ENCODE data around the gene CNTNAP2.
A peak's percentile ranks its signal among the peaks of the same experiment; 100 is the strongest.

CNTNAP2 gene

GRCh38 chr7:147170341-147171012 lies 1053.9 kb downstream of the CNTNAP2 start:
- DNase-seq: no peak

- no peak for DNase-seq
These were observed 1054.4 kb downstream of the CNTNAP2 start for GRCh38 chr7:147171013-147171391.

- DNase-seq: no peak
These were observed 1057.3 kb downstream of the CNTNAP2 start for GRCh38 chr7:147173883-147174282.

- no peak for DNase-seq
These were observed 1066.3 kb downstream of the CNTNAP2 start for GRCh38 chr7:147182874-147183273.

GRCh38 chr7:147183276-147183675 lies 1066.7 kb downstream of the CNTNAP2 start:
- no peak for DNase-seq

GRCh38 chr7:147188467-147188866 lies 1071.9 kb downstream of the CNTNAP2 start:
- no peak for DNase-seq

GRCh38 chr7:147193476-147193875 lies 1076.9 kb downstream of the CNTNAP2 start:
- no peak for DNase-seq

- DNase-seq: no peak
These were observed 1079.9 kb downstream of the CNTNAP2 start for GRCh38 chr7:147196481-147196880.

- no peak for DNase-seq
These were observed 1080.4 kb downstream of the CNTNAP2 start for GRCh38 chr7:147197006-147197405.

GRCh38 chr7:147199868-147200267 lies 1083.3 kb downstream of the CNTNAP2 start:
- no peak for DNase-seq

- no peak for DNase-seq
These were observed 1091.4 kb downstream of the CNTNAP2 start for GRCh38 chr7:147207988-147208387.

- no peak for DNase-seq
These were observed 1114.7 kb downstream of the CNTNAP2 start for GRCh38 chr7:147231275-147231674.

- no peak for DNase-seq
These were observed 1119.2 kb downstream of the CNTNAP2 start for GRCh38 chr7:147235645-147236382.

- DNase-seq: no peak
These were observed 1123.9 kb downstream of the CNTNAP2 start for GRCh38 chr7:147240468-147240867.

- DNase-seq: peak; percentile 51
These were observed 1128.7 kb downstream of the CNTNAP2 start for GRCh38 chr7:147245274-147245673.

GRCh38 chr7:147249956-147250355 lies 1133.4 kb downstream of the CNTNAP2 start:
- no peak for DNase-seq

GRCh38 chr7:147251751-147252325 lies 1135.2 kb downstream of the CNTNAP2 start:
- DNase-seq: no peak

GRCh38 chr7:147261693-147262092 lies 1145.1 kb downstream of the CNTNAP2 start:
- no peak for DNase-seq

- DNase-seq: no peak
These were observed 1148.9 kb downstream of the CNTNAP2 start for GRCh38 chr7:147265528-147265927.

GRCh38 chr7:147276106-147276505 lies 1159.5 kb downstream of the CNTNAP2 start:
- DNase-seq: no peak

GRCh38 chr7:147276783-147277370 lies 1160.3 kb downstream of the CNTNAP2 start:
- no peak for DNase-seq

GRCh38 chr7:147279514-147279913 lies 1162.9 kb downstream of the CNTNAP2 start:
- no peak for DNase-seq

- DNase-seq: no peak
These were observed 1163.4 kb downstream of the CNTNAP2 start for GRCh38 chr7:147279964-147280374.

GRCh38 chr7:147282204-147282603 lies 1165.6 kb downstream of the CNTNAP2 start:
- no peak for DNase-seq

Measured in activated CD4-positive, alpha-beta T cell treated with anti-CD3 and anti-CD28 coated beads, Interleukin-2, Interleukin-6, amounts not matched to agents 100 ng/mL and 50 ng/mL, durations not matched to agents 16 hours and 8 hours (primary cell).